ENCODE measurements around the gene SRCAP.
A peak's percentile ranks its signal among the peaks of the same experiment; 100 is the strongest.

Gene SRCAP

DNA sequence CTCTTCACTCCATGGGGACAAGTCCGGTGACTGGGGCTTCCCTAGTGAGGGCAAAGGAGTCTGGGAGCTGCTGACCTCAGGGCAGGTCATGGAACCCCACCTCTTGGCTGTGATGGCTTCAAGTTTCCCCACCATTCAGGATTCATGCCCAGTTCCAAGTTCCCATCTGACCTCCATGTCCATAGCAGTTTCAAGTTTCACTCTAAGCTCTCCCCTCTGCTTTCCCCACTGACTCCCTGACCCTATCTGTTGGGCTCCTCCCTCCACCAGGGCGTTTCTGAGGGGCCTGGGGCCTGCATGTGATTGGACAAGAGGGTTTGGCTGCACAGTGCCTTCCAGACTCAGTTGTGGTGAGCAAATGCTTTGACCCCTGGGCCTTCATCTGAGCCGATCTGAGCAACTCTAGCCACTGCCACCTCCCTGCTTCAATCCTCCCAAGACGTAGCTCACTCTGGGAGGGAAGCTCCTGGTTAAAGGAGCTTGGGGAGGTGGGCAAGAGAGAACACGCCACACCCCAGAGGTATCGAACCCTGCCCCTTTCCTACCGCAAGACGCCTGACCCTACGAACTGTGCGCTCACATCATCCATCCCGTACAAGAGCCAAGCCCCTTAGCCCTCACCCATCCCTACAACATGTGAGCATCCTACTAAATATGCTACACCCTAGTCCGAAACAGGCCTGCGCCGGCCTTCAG lies 79.7 kb downstream of the SRCAP start:
- DNase-seq: no peak

DNA sequence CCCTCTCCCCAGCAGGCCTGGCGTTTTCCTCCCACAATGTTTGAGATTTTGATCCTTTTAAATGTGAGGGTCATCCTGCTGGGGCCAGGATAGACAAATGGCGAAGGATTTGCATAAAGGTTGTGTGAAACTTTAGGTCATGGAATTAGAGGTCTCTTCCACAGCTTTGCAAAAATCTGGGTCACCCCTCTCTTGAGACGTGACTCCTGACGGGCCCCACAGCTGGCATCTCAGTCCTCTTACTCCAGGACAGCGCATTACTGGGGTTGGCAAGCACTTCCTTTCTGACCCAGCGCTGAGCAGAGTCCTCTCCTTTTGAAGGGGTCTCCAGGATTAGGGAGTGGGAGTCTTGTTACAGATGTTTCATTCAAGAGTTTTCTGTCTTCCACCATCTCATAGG lies 80.6 kb downstream of the SRCAP start:
- DNase-seq: no peak

DNA sequence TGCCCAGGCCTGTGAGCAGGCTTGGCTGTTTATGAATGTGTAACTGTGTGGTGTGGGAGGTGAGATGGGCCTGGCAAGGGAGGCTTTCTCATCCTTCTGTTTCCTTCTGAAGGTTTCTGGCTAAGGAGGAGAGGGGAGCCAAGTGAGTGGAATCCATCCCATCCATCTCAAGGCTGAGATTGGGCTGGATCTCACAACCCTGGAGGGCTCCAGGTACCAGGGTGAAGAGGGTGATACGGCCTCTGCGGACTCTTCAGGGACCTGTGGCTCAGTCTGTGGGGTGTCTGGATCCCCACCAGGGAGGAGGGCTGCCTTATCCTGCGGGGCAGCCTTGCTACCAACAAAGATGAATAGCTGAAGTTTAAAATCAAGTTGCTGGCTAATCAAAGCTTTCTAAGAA lies 81.0 kb downstream of the SRCAP start:
- no peak for DNase-seq

DNA sequence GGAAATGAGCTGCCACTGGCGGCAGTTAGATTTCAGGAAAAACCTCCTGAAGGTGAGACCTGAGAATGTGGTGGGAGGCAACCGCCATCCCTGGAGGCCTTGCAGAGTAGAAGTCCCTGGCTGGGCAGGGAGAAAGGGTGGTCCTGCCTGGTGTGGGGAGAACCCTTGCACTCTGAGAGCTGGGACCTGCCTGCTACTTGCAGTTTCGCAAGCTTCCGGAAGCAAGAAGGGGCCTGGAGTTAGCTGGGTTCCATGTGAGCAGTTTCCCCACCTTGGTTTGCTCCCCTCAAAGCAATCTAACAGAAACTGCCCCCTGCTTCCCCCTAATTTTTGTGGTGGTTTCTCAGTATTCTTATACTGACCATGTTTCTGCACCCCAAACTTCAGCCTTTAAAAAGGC lies 81.6 kb downstream of the SRCAP start:
- DNase-seq: no peak

DNA sequence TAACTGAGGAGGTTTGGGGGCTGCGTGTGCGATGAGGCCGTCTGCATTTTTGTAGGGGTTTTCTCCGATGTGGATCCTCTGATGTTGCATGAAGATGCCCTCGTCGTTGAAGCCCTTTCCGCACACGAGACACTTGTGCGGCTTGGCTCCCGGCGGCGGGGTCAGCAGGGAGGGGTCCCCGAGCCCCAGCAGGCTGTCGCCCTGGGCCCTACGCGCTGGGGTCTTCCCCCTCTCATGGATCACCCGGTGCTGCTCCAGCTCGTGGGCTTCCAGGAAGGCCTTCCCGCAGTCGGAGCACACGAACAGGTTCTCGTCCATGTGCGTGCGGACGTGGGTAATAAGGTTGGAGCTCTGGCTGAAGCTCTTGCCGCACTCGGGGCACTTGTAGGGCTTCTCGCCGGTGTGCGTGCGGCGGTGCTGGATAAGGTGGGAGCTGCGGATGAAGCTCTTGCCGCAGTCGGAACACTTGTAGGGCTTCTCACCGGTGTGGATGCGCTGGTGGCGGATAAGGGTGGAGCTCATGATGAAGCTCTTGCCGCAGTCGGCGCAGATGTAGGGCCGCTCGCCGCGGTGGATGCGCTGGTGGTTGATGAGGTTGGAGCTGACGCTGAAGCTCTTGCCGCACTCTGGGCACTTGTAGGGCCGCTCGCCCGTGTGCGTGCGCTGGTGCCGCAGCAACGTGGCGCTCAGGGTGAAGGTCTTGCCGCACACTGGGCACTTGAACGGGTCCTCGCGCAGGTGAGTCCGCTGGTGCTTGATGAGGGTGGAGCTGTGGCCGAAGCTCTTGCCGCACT lies 83.7 kb downstream of the SRCAP start:
- DNase-seq: no peak

DNA sequence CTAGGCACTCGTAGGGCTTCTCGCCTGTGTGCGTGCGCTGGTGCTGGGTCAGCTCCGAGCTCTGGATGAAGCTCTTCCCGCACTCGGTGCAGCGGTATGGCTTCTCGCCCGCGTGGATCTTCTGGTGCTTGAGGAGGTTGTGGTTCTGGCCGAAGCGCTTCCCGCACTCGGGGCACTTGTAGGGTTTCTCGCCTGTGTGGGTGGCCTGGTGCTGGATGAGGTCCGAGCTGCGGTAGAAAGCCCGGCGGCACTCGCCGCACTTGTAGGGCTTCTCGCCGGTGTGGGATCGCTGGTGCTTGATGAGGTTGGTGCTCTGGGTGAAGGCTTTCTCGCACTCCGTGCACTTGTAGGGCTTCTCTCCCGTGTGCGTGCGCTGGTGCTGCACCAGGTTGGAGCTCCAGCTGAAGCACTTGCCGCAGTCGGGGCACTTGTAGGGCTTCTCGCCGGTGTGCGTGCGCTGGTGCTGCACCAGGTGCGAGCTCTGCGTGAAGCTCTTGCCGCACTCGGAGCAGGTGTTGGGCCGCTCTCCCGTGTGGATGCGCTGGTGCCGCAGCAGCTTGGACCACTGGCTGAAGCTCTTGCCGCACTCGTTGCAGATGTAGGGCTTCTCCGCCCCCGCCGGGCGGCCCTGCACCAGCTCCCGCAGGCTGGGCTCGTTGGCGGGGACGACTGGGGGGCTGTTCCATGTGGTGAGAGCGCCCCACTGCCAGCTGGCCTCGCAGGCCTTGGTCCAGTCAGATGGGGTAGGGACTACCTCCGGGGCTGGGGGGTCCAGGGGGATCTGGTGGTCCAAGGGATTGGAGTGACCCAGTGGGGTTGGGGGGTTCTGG lies 84.5 kb downstream of the SRCAP start:
- DNase-seq: no peak

DNA sequence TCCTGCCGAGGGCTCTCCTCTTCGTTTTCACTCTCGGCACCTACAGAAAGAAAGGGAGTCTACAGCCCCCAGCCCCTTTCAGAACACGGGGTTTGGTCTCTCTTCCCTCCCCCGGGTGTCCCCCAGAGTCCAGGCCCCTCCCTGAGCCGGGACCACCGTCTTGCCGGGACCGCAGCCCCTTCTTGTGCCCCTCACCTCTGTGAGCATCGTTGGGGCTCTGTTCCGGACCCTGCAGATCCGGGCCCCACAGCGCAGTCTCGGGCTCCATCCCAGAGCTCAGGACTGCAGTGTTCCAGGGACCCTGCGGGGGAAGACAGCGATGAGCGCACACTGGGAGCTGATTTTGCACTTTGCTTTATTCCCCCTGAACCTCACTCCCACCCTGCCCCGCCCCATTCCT lies 85.2 kb downstream of the SRCAP start:
- DNase-seq: no peak

DNA sequence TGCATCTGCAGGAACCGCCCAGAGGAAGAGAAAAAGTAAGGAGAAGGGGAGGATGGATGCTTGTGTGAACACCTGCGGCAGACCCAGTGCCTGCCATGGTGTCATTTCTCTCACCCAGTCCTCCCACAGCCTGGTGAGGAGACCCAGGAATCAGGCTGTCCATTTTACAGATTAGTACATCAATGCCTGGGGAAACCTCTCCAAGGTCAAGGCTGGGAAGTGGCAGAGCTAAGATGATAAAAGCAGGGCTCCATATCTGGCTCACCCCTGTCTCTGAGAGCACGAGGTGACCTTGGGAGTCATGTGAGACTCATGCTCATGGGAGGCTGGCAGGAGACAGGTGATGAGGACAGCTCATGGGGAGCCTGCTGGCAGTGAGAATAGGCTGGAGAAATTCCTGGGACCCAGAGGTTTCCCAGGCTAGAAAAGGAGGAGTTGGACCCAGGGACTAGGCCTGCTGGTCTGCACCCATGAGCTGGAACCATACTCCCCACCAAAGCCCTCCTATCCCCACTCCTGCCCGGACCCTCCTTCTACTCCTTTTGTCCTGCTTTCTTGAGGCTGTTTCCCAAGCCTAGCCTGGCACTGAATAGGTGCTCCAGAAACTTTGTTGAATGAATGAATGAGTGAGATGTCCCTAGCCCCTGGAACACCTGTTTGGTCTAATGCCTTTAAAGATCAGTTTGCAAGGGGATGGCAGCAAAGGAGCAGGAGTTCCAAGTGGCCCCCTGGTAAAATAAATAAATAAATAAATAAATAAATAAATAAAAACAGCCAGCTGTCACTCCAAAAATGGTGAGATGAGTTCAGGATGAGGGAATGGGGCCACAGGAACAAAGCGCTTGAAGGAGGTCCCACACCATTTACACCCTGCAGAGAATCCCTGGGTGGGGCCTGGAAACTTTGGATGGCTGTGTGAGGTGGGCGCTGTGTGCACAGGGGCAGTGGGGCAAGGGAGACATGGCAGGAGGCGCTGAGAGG lies 86.4 kb downstream of the SRCAP start:
- DNase-seq: no peak

DNA sequence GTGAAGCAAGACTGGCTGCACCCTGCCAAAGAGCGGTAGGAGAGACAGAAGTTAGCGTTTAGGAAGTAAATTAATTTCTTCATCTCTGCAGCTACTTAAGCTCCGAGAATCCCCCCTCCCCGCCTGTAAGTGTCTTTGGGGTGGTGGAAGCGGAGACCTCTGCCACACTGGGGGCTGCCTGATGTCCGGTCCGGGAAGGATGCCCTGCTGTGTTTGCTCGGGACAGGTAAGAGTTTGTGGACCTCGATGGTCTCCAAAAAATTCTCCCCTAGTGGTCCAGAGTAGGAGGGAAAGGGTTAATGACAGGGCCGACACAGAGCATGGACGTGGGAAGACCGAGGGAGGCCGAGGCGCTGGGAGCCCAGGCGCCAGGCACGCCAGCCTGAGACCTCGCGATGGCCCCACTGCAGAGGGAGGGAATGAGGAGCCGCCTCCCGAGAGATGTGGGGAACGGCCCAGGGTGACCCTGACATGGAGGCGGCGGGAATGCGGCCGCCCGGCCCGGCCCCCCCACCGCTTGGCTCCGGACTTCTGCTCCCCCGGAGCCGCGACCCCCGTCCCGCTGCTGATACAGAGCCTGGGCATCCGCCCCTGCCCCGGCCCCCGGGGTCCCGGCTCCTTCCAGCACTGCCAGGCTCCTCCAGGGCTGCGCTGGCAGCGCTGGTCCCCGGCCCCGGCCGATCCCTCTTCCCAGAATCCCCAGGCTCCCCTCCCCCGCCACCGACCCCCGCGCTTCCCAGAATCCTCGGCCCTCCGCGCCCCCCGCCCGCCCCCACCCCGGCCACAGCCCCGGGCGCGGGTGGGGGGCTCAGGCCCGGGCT lies 87.4 kb downstream of the SRCAP start:
- no peak for DNase-seq

DNA sequence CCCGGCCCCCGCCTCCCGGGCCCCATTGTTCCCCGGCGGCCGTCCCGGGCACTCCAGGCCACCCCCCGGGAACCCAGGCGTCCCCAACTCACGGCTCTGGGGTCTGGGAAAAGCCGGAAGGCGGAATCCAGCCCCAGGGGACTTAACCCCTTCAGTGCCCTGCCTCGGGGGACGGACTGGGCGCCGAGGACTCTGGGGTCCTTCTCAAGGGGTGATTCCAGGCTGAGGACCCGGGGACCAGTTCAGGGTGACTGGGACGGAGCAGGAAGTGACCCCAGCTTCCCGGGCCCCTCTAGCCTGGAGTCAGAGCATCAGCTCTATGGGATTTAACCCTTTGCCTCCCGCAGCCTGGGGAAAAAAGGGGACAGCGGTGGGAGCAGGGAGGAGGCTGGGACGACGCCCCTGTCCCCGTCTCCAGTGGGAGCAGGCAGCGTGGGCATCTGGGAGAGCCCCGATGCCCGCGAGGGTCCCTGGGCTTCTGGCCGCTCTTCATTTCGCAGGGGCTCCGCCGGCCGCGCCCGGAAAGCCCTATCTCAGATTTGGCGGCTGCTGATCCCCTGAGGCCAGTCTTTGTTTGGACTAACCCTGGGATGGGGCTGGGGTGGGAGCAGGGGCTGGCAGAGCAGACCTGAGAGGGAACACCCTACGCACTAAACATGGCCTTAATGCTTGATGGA lies 88.1 kb downstream of the SRCAP start, which contains the start of gene ZNF629:
Gene ZNF629, minus strand, starts transcription at position 270 of the 677 bp plus-strand sequence. CDS start 2,723 bp downstream, outside the sequence.
- DNase-seq: peak; percentile 36

DNA sequence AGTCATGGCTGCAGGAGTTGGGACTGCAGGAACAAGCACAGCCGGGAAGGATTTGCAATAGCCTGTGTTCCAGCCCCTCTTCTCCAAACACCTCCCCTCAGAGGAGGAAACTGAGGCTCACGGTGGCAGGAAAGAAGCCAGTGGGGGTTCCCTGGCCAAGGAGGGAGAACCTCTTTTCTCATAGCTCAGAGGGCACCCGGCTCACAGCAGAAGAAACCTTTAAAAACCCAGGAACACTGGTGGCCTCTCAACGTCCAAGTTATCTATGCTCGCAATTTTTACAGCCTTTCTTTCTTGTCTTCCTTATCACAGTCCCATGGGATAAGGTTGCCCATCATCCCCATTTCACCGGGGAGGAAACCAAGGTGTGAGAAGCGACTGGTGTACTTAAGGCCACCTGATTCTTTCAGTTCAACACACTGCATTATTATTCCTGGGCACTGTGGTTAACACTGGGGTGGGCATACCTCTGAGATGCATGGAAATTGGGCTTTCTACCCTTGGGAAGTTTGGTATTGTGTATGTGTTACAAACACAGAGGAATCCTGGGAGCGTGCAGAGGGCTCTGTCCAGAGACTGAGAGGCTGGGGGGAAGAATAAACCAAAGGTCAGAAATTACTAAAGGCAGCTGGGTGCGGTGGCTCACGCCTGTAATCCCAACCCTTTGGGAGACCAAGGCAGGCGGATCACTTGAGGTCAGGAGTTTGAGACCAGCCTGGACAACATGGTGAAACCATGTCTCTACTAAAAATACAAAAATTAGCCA lies 88.8 kb downstream of the SRCAP start:
- DNase-seq: no peak

Measured in activated gamma-delta T cell treated with Interleukin-2 at 50 U/mL for 16 hours (primary cell).